ENCODE measurements around the gene SCO2. TPM values are rescaled to one million over a fixed set of nuclear protein-coding genes. Genes with fewer than 3 reads are reported as not detected.

SCO2 gene
- total and polyA plus RNA-seq, 2 of the 13 experiments (the other 11 are each of a cell fraction or from before 2014, with no cell fraction given) = 0.32 to 3.7 TPM

GRCh38 chr22:50562523-50563412 is 37.4 kb upstream of the SCO2 start, which contains the start of gene SYCE3 (continued):
- TF ChIP-seq ZNF468 (CRISPR knock-in tag; IDR thresholded peaks at IDR 0.05) (no peak), ZNF784 (CRISPR knock-in tag; IDR thresholded peaks at IDR 0.05; ENCODE audit: borderline replicate concordance) (no peak), NFATC3 (CRISPR knock-in tag; IDR thresholded peaks at IDR 0.05) (no peak), ZBTB2 (CRISPR knock-in tag; IDR thresholded peaks at IDR 0.05; ENCODE audit: low read depth) (no peak), SOX6 (IDR thresholded peaks at IDR 0.05) (no peak), SOX6 (CRISPR knock-in tag; IDR thresholded peaks at IDR 0.05) (no peak), NFE2 (CRISPR knock-in tag; IDR thresholded peaks at IDR 0.05) (no peak), ELF3 (CRISPR knock-in tag; IDR thresholded peaks at IDR 0.05) (peak; percentile 50; the same call in 1 of the 2 replicates), NCOA5 (CRISPR knock-in tag; IDR thresholded peaks at IDR 0.05) (no peak), PHF21A (CRISPR knock-in tag; IDR thresholded peaks at IDR 0.05) (no peak), ZBTB10 (CRISPR knock-in tag; IDR thresholded peaks at IDR 0.05; ENCODE audit: borderline replicate concordance) (no peak), TEAD2 (CRISPR knock-in tag; IDR thresholded peaks at IDR 0.05) (no peak), ZFP37 (CRISPR knock-in tag; IDR thresholded peaks at IDR 0.05; ENCODE audit: borderline replicate concordance) (no peak)
- TF ChIP-seq, protein P1, sequence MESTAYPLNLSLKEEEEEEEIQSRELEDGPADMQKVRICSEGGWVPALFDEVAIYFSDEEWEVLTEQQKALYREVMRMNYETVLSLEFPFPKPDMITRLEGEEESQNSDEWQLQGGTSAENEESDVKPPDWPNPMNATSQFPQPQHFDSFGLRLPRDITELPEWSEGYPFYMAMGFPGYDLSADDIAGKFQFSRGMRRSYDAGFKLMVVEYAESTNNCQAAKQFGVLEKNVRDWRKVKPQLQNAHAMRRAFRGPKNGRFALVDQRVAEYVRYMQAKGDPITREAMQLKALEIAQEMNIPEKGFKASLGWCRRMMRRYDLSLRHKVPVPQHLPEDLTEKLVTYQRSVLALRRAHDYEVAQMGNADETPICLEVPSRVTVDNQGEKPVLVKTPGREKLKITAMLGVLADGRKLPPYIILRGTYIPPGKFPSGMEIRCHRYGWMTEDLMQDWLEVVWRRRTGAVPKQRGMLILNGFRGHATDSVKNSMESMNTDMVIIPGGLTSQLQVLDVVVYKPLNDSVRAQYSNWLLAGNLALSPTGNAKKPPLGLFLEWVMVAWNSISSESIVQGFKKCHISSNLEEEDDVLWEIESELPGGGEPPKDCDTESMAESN (CRISPR knock-in tag; conservative IDR thresholded peaks at IDR 0.05) = peak; percentile 81
- TF ChIP-seq, protein P2, sequence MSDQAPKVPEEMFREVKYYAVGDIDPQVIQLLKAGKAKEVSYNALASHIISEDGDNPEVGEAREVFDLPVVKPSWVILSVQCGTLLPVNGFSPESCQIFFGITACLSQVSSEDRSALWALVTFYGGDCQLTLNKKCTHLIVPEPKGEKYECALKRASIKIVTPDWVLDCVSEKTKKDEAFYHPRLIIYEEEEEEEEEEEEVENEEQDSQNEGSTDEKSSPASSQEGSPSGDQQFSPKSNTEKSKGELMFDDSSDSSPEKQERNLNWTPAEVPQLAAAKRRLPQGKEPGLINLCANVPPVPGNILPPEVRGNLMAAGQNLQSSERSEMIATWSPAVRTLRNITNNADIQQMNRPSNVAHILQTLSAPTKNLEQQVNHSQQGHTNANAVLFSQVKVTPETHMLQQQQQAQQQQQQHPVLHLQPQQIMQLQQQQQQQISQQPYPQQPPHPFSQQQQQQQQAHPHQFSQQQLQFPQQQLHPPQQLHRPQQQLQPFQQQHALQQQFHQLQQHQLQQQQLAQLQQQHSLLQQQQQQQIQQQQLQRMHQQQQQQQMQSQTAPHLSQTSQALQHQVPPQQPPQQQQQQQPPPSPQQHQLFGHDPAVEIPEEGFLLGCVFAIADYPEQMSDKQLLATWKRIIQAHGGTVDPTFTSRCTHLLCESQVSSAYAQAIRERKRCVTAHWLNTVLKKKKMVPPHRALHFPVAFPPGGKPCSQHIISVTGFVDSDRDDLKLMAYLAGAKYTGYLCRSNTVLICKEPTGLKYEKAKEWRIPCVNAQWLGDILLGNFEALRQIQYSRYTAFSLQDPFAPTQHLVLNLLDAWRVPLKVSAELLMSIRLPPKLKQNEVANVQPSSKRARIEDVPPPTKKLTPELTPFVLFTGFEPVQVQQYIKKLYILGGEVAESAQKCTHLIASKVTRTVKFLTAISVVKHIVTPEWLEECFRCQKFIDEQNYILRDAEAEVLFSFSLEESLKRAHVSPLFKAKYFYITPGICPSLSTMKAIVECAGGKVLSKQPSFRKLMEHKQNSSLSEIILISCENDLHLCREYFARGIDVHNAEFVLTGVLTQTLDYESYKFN (CRISPR knock-in tag; conservative IDR thresholded peaks at IDR 0.05) = peak; percentile 35
- TF ChIP-seq, protein P3, sequence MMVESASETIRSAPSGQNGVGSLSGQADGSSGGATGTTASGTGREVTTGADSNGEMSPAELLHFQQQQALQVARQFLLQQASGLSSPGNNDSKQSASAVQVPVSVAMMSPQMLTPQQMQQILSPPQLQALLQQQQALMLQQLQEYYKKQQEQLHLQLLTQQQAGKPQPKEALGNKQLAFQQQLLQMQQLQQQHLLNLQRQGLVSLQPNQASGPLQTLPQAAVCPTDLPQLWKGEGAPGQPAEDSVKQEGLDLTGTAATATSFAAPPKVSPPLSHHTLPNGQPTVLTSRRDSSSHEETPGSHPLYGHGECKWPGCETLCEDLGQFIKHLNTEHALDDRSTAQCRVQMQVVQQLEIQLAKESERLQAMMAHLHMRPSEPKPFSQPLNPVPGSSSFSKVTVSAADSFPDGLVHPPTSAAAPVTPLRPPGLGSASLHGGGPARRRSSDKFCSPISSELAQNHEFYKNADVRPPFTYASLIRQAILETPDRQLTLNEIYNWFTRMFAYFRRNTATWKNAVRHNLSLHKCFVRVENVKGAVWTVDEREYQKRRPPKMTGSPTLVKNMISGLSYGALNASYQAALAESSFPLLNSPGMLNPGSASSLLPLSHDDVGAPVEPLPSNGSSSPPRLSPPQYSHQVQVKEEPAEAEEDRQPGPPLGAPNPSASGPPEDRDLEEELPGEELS (CRISPR knock-in tag; IDR thresholded peaks at IDR 0.05) = peak; percentile 12; the same call in 1 of the 2 replicates

All from HepG2 (cell line).